HepG2 (cell line): ENCODE measurements around the gene TSGA10IP. TPM values are rescaled to one million over a fixed set of nuclear protein-coding genes. Genes with fewer than 3 reads are reported as not detected.

Experiments used
- ATAC-seq: fragments of 200-7000 bp; cut with Tn5 transposase; 3 replicates; pipeline ENCODE4 v1.9.1; 2020; ENCODE audit warnings: mild to moderate bottlenecking, moderate library complexity
- BruUV-seq: library from RNA; stranded (reverse); fragments of 400-500 nt; replicated peaks from 2 replicates; lab custom pipeline; 2021; lab: Mats Ljungman, UMichigan
- CTCF ChIA-PET: fragments of 300-600 bp; formaldehyde crosslinking; extraction: SDS; loops from one replicate; lab custom pipeline; 2021; ENCODE audit warnings: low total read pairs, inconsistent platforms, low intra/inter-chr PET ratio; lab: Yijun Ruan, JAX
- POLR2A ChIA-PET: fragments of 350-600 bp; sonication (Branson Sonifier 250); formaldehyde crosslinking; loops from one replicate; lab custom pipeline; 2020; ENCODE audit warnings: antibody characterized with exemption, inconsistent platforms; lab: Yijun Ruan, JAX
- DNase-seq: peaks from one replicate; pipeline ENCODE4 v3.0.0-alpha.2; 2015; ENCODE audit warnings: low spot score
- FAIRE-seq: peaks from 3 replicates; lab custom pipeline; 2011; peaks lifted over from hg19 to GRCh38; lab: Jason Lieb, UNC
- H2AFZ ChIP-seq: one replicate; pipeline ENCODE4 v1.6.1; 2011; ENCODE audit warnings: low read length, inconsistent platforms
- H3K27ac ChIP-seq: fragments of 300-600 bp; 3 replicates; pipeline ENCODE4 v1.8.0; 2011; ENCODE audit warnings: mixed run types, mild to moderate bottlenecking, mixed read lengths, low read length, inconsistent platforms; ENCODE audit not compliant: insufficient read depth; ENCODE audit errors: extremely low read length
- H3K27me3 ChIP-seq, 2 experiments: fragments of 200-600 bp in 1 of 2; 2 replicates in 1 of 2; 3 replicates in 1 of 2; pipeline versions ENCODE4 v1.6.0 to v1.8.0; 2011; ENCODE audit warnings: low read length in 2 of 2, mild to moderate bottlenecking in 2 of 2, moderate library complexity in 2 of 2, inconsistent platforms in 1 of 2; ENCODE audit not compliant: insufficient read depth in 2 of 2, control insufficient read depth in 1 of 2
- H3K36me3 ChIP-seq, 2 experiments: fragments of 200-600 bp in 1 of 2; replicated peaks in 1 of 2; 2 replicates in 1 of 2; 3 replicates in 1 of 2; pipeline versions ENCODE4 v1.5.1 to v1.8.0; 2011; ENCODE audit warnings: low read length in 2 of 2, inconsistent platforms in 1 of 2; ENCODE audit not compliant: insufficient read depth in 2 of 2, control insufficient read depth in 1 of 2
- H3K4me1 ChIP-seq: 2 replicates; pipeline ENCODE4 v1.5.1; 2012; ENCODE audit warnings: low read length, inconsistent platforms; ENCODE audit not compliant: insufficient read depth
- H3K4me2 ChIP-seq: 2 replicates; pipeline ENCODE4 v1.6.0; 2011; ENCODE audit warnings: low read depth, low read length, inconsistent platforms
- H3K4me3 ChIP-seq, 3 experiments: fragments of 200-600 bp in 1 of 3; sonication (generic), shearing (Covaris generic) in 1 of 3; replicated peaks in 1 of 3; 2 replicates each; pipeline ENCODE4 v1.5.1; 2011 to 2016; ENCODE audit warnings: low read length in 3 of 3, inconsistent platforms in 2 of 3, low read depth in 2 of 3, mild to moderate bottlenecking in 2 of 3, control low read depth in 1 of 3, mixed read lengths in 1 of 3; ENCODE audit not compliant: insufficient read depth in 1 of 3
- H3K79me2 ChIP-seq: one replicate; pipeline ENCODE4 v1.6.1; 2011; ENCODE audit warnings: low read length, inconsistent platforms; ENCODE audit not compliant: insufficient read depth
- H3K9ac ChIP-seq: 2 replicates; pipeline ENCODE4 v1.6.0; 2011; ENCODE audit warnings: mild to moderate bottlenecking, low read depth, low read length, inconsistent platforms; ENCODE audit not compliant: insufficient read depth
- H3K9me3 ChIP-seq: 2 replicates; pipeline ENCODE4 v1.5.1; 2012; ENCODE audit warnings: mild to moderate bottlenecking, low read length
- H4K20me1 ChIP-seq: 2 replicates; pipeline ENCODE4 v1.6.0; 2011; ENCODE audit warnings: inconsistent platforms, mild to moderate bottlenecking, low read length, moderate library complexity; ENCODE audit not compliant: insufficient read depth
- ATF2 ChIP-seq: sonication (generic); formaldehyde crosslinking; IDR thresholded peaks from 2 replicates; pipeline ENCODE4 v1.4.0; 2020; ENCODE audit warnings: missing genetic modification reagents
- GATAD1 ChIP-seq: IDR thresholded peaks from 2 replicates; pipeline ENCODE4 v1.6.1; 2016; ENCODE audit warnings: missing genetic modification reagents, missing compliant biosample characterization
- POLR2AphosphoS2 ChIP-seq: IDR thresholded peaks from 2 replicates; pipeline ENCODE4 v1.6.1; 2011; ENCODE audit warnings: low read depth, low read length, improper control_type of control experiment
- RELA ChIP-seq: sonication (generic); formaldehyde crosslinking; IDR thresholded peaks from 2 replicates; pipeline ENCODE4 v1.4.0; 2020; ENCODE audit warnings: missing genetic modification reagents
- ZBTB3 ChIP-seq: sonication (generic); formaldehyde crosslinking; IDR thresholded peaks from 2 replicates; pipeline ENCODE4 v1.4.0; 2020; ENCODE audit warnings: low read depth, mild to moderate bottlenecking, moderate library complexity, missing genetic modification reagents, borderline replicate concordance
- ZBTB33 ChIP-seq: sonication (generic); formaldehyde crosslinking; IDR thresholded peaks from 2 replicates; pipeline ENCODE4 v1.4.0; 2020; ENCODE audit warnings: missing genetic modification reagents
- ZNF614 ChIP-seq: IDR thresholded peaks from 2 replicates; pipeline ENCODE4 v1.6.1; 2018; ENCODE audit warnings: missing biosample characterization, missing genetic modification reagents, inconsistent platforms, borderline replicate concordance
- ZNF687 ChIP-seq: sonication (generic); formaldehyde crosslinking; IDR thresholded peaks from 2 replicates; pipeline ENCODE4 v1.5.1; 2020; ENCODE audit warnings: mild to moderate bottlenecking, missing genetic modification reagents, moderate library complexity
- ZNF850 ChIP-seq: sonication (generic); formaldehyde crosslinking; conservative IDR thresholded peaks from 2 replicates; pipeline ENCODE4 v1.9.0; 2021; ENCODE audit warnings: mild to moderate bottlenecking, missing genetic modification reagents
- WGBS: methylation state at CpG from one replicate; pipeline ENCODE4 v1.1.6; 2017; ENCODE audit warnings: low lambda C conversion rate; 5-methylcytosine and 5-hydroxymethylcytosine counted together
- in situ Hi-C: cut with HindIII; loops from 2 replicates; pipeline ENCODE4 v1.10.0; 2017; ENCODE audit warnings: low pct_unique_long_range_greater_than_20kb; ENCODE audit not compliant: extremely low pct_ligation_motif_present
- intact Hi-C: fragments of 100-400 bp; cut with micrococcal nuclease; formaldehyde crosslinking; loops from one replicate; pipeline ENCODE4 v1.10.0; 2022; ENCODE audit not compliant: unreplicated experiment
- polyA plus RNA-seq, 8 experiments: library from polyadenylated mRNA; depleted of rRNA in 3 of 8; stranded (reverse) in 7 of 8; unstranded in 1 of 8; fragments of >200 nt; fragmentation: Illumina TruSeq in 4 of 8; extraction: Trizol in 4 of 8; gene quantifications; 2 replicates each; pipeline versions ENCODE4 v1.2.1 to v1.2.3, GENCODE V29; 2011 to 2016; ENCODE audit warnings: low read depth in 4 of 8, missing spikeins in 1 of 8, mixed read lengths in 1 of 8; ENCODE audit not compliant: insufficient read depth in 1 of 8
- total RNA-seq, 5 experiments: library from RNA; depleted of rRNA; stranded (reverse); fragments of >200 nt; fragmentation: Illumina TruSeq; extraction: Trizol; gene quantifications; 2 replicates each; pipeline ENCODE4 v1.2.3, GENCODE V29; 2016; ENCODE audit warnings: low read depth in 1 of 5

The TSGA10IP gene
- total and polyA plus RNA-seq, 2 of the 13 experiments (the other 11 are each of a cell fraction or from before 2014, with no cell fraction given) = not detected

GRCh38 chr11:65968600-65969482 is 23.6 kb downstream of the TSGA10IP start:
- Histone ChIP-seq H3K4me2 (no peak overlapping the region), H3K27ac (no peak overlapping the region), H3K4me3 (no peak overlapping the region), H3K4me1 (peaks cover 2% of the 10 kb centered on the region; the same call in 1 of the 2 replicates), H3K27me3 (no peaks in the 10 kb centered on the region; a peak in 1 of 5 replicates), H3K9me3 (no peaks in the 10 kb centered on the region), H3K9ac (no peak overlapping the region), H3K36me3 (peaks cover 29 to 52% of the 10 kb centered on the region in 2 experiments), H2AFZ (no peak overlapping the region), H4K20me1 (no peaks in the 10 kb centered on the region), H3K79me2 (peaks cover 2% of the 10 kb centered on the region)
- no peak for TF ChIP-seq RELA
- no peak for TF ChIP-seq POLR2AphosphoS2
- no peak for TF ChIP-seq ZNF850 (CRISPR knock-in tag)
- TF ChIP-seq ZBTB33 (CRISPR knock-in tag) = peak; percentile 86
- TF ChIP-seq GATAD1 (CRISPR knock-in tag) = no peak
- BruUV-seq = no TSS peak
- WGBS = 96% methylated on average over 15 of the region's 15 CpGs
- intact Hi-C loops = no loop called here
- FAIRE-seq (no peak), DNase-seq (no peak), ATAC-seq (no peak; the same call in 2 of the 3 replicates)
- ChIA-PET POLR2A (no interaction called here), CTCF (no interaction called here)
- in situ Hi-C loops = no loop called here

- Histone ChIP-seq H3K27me3 (no peaks in the 10 kb centered on the region; a peak in 1 of 5 replicates), H3K27ac (no peak overlapping the region), H3K4me2 (no peak overlapping the region), H3K4me1 (no peaks in the 10 kb centered on the region), H3K4me3 (no peak overlapping the region), H3K9me3 (no peaks in the 10 kb centered on the region), H3K36me3 (peaks cover 10 to 26% of the 10 kb centered on the region in 2 experiments), H2AFZ (no peak overlapping the region), H3K79me2 (no peaks in the 10 kb centered on the region), H4K20me1 (no peaks in the 10 kb centered on the region), H3K9ac (no peak overlapping the region)
- BruUV-seq = no TSS peak
- FAIRE-seq (no peak), ATAC-seq (no peak), DNase-seq (no peak)
- intact Hi-C loops = no loop called here
- CTCF ChIA-PET = no interaction called here
- in situ Hi-C loops = no loop called here
- POLR2A ChIA-PET = no interaction called here
- WGBS = 96% methylated on average over 8 of the region's 8 CpGs
- TF ChIP-seq ZNF687 (CRISPR knock-in tag) (no peak), ZBTB3 (no peak), ATF2 (CRISPR knock-in tag) (no peak), ZNF614 (CRISPR knock-in tag) (no peak)
Observed at GRCh38 chr11:65972116-65972515, 26.8 kb downstream of the TSGA10IP start.
